Peyer's patch (tissue), 4 donors: ENCODE measurements around the gene ACSL1.

Source experiments
- CTCF ChIP-seq, 6 experiments: fragments of 450-650 bp in 4 of 6; fragments of 200-600 bp in 2 of 6; sonication (generic) in 1 of 6; IDR thresholded peaks; one replicate each; pipeline ENCODE4 v1.5.1; 2017 to 2019; ENCODE audit warnings: antibody characterized with exemption in 6 of 6, mild to moderate bottlenecking in 3 of 6, moderate library complexity in 1 of 6
- POLR2A ChIP-seq, 2 donors: fragments of 450-650 bp; IDR thresholded peaks; one replicate each; pipeline ENCODE4 v1.5.1; 2017; ENCODE audit warnings: antibody characterized with exemption in 2 of 2, mild to moderate bottlenecking in 2 of 2, moderate library complexity in 2 of 2

GRCh38 chr4:184769141-184769765, 56.5 kb downstream of the ACSL1 start:
- no peak for TF ChIP-seq CTCF (IDR thresholded peaks at IDR 0.05)
- TF ChIP-seq POLR2A (IDR thresholded peaks at IDR 0.05), result no peak
